ENCODE data around the gene SNTG2.

- TF ChIP-seq, protein P1, sequence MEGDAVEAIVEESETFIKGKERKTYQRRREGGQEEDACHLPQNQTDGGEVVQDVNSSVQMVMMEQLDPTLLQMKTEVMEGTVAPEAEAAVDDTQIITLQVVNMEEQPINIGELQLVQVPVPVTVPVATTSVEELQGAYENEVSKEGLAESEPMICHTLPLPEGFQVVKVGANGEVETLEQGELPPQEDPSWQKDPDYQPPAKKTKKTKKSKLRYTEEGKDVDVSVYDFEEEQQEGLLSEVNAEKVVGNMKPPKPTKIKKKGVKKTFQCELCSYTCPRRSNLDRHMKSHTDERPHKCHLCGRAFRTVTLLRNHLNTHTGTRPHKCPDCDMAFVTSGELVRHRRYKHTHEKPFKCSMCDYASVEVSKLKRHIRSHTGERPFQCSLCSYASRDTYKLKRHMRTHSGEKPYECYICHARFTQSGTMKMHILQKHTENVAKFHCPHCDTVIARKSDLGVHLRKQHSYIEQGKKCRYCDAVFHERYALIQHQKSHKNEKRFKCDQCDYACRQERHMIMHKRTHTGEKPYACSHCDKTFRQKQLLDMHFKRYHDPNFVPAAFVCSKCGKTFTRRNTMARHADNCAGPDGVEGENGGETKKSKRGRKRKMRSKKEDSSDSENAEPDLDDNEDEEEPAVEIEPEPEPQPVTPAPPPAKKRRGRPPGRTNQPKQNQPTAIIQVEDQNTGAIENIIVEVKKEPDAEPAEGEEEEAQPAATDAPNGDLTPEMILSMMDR (conservative IDR thresholded peaks at IDR 0.05; ENCODE audit: low read length): peak; percentile 58
- TF ChIP-seq EZH2phosphoT487 (IDR thresholded peaks at IDR 0.05; ENCODE audit: borderline replicate concordance): no peak
Measured at GRCh38 chr2:953975-954686, 3.5 kb downstream of the SNTG2 start.
